Chondrocyte (in vitro differentiated cells): ENCODE data around the gene LYPLA2. TPM values are rescaled to one million over a fixed set of nuclear protein-coding genes. Genes with fewer than 3 reads are reported as not detected.

Experiments
- DNase-seq: peaks from one replicate; pipeline ENCODE4 v3.0.0; 2021; ENCODE audit warnings: mixed read lengths, low spot score
- H3K27ac Mint-ChIP-seq: one replicate; pipeline ENCODE4 v1.8.0; 2021; ENCODE audit warnings: mild to moderate bottlenecking, moderate library complexity, mixed read lengths; ENCODE audit not compliant: unreplicated experiment
- H3K27me3 Mint-ChIP-seq: 2 replicates; pipeline ENCODE4 v1.8.0; 2021; ENCODE audit warnings: low read depth, mixed read lengths
- H3K36me3 Mint-ChIP-seq: 2 replicates; pipeline ENCODE4 v1.8.0; 2021; ENCODE audit warnings: low read depth, mixed read lengths
- H3K4me1 Mint-ChIP-seq: 2 replicates; pipeline ENCODE4 v1.8.0; 2021; ENCODE audit warnings: low read depth, mild to moderate bottlenecking, mixed read lengths
- H3K4me3 Mint-ChIP-seq: one replicate; pipeline ENCODE4 v1.8.0; 2021; ENCODE audit warnings: mild to moderate bottlenecking, moderate library complexity, mixed read lengths; ENCODE audit not compliant: unreplicated experiment
- H3K9me3 Mint-ChIP-seq: 2 replicates; pipeline ENCODE4 v1.8.0; 2021; ENCODE audit warnings: low read depth, mixed read lengths
- long read RNA-seq: library from polyadenylated mRNA; stranded (forward); transcript quantifications from one replicate; pipeline ENCODE4 v2.0.0, GENCODE V29; 2021
- total RNA-seq: library from RNA; stranded (reverse); gene quantifications from 3 replicates; pipeline ENCODE4 v1.2.1, GENCODE V29; 2021
- TF ChIP-seq, protein P1 (sequence below): fragments of 200-600 bp; sonication (generic); IDR thresholded peaks from 2 replicates; pipeline ENCODE4 v1.5.0; 2021; ENCODE audit warnings: antibody characterized with exemption, mild to moderate bottlenecking, moderate library complexity

Gene LYPLA2
- 39.8 to 43.0 TPM (median 40.4 TPM) in 3 replicates for total RNA-seq
- long read RNA-seq, transcript LYPLA2-205 (10 exons, 1,810 nt) = major isoform, 63 of 98 reads
- long read RNA-seq, partial matches to known transcripts = 23 of 98 reads
- long read RNA-seq, other reads (novel, unspliced or antisense) = 11 of 98 reads

DNA sequence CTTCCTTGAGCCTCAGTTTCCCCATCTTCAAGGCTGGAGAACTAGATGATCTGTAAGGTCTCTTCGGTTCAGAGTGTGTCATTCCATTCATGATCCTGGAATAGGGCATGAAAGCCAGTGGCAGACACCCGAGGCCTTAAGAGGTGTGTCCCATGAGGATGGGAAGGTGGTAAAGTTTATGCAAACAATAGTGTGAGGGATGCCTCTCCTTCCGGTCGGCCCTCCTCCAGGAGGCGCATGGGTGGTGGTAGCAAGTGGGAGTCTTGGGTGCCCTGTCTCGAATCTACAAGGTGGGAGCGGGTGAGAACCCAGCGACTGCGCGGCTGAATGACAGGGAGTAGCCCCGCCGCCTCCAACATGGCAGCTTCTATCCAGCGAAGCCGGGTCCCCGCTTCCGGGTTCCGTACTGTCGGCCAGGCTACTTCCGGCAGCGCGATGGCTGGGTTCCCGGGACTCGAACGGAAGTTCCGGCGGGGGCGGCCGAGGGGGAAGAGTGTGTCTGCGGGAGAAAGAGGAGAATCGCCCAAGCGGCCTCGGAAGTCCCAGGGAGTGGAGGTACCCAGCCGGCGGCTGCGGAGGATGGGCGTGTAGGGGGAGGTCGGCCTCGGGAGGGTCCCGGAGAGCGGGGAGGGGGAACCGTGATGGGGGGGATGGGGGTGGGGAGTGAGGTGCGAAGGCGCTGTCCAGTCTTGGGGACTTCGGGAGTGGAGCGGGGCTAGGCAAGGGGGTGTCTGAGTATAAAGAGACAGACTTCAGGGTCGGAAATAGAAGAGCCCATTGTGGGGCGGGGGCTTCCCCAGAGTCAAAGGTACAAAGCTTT, at the start of gene LYPLA2:
Gene LYPLA2, plus strand, starts transcription at position 450 of the 820 bp plus-strand sequence. CDS start 1,538 bp downstream, outside the sequence.
- no peaks in the 10 kb centered on the region for H3K9me3 Mint-ChIP-seq
- peaks cover 17% of the 10 kb centered on the region for H3K36me3 Mint-ChIP-seq
- TF ChIP-seq, protein P1, sequence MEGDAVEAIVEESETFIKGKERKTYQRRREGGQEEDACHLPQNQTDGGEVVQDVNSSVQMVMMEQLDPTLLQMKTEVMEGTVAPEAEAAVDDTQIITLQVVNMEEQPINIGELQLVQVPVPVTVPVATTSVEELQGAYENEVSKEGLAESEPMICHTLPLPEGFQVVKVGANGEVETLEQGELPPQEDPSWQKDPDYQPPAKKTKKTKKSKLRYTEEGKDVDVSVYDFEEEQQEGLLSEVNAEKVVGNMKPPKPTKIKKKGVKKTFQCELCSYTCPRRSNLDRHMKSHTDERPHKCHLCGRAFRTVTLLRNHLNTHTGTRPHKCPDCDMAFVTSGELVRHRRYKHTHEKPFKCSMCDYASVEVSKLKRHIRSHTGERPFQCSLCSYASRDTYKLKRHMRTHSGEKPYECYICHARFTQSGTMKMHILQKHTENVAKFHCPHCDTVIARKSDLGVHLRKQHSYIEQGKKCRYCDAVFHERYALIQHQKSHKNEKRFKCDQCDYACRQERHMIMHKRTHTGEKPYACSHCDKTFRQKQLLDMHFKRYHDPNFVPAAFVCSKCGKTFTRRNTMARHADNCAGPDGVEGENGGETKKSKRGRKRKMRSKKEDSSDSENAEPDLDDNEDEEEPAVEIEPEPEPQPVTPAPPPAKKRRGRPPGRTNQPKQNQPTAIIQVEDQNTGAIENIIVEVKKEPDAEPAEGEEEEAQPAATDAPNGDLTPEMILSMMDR = no peak
- H3K4me3 Mint-ChIP-seq = peak within 1 kb of the TSS; percentile 99
- no peaks in the 10 kb centered on the region for H3K27me3 Mint-ChIP-seq
- H3K4me1 Mint-ChIP-seq = peaks cover 37% of the 10 kb centered on the region
- peak; percentile 98 for DNase-seq
- peak within 1 kb of the TSS; percentile 97 for H3K27ac Mint-ChIP-seq

DNA sequence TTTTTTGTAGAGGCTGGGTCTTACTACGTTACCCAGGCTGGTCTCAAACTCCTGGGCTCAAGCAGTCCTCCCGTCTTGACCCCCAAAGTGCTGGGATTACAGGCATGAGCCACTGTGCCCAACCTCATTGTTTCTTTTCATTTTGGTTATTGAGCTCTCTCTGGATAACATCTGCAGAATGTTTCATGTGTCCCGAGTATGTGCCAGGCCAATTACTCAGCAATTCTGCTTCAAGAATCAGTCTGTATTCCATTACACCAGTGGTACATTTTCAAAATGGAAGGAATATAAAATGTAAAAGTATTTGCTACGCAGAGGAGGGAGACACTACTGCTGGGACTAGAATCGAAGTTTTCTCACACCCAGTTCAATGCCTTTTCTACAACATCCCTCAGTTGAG, 49.3 kb upstream of the LYPLA2 start:
- DNase-seq = no peak
- Mint-ChIP-seq H3K9me3 (no peaks in the 10 kb centered on the region), H3K36me3 (peaks cover 1% of the 10 kb centered on the region), H3K27me3 (no peaks in the 10 kb centered on the region), H3K4me3 (no peak overlapping the region), H3K4me1 (peaks cover 28% of the 10 kb centered on the region), H3K27ac (no peak overlapping the region)
- TF ChIP-seq, protein P1 = no peak

DNA sequence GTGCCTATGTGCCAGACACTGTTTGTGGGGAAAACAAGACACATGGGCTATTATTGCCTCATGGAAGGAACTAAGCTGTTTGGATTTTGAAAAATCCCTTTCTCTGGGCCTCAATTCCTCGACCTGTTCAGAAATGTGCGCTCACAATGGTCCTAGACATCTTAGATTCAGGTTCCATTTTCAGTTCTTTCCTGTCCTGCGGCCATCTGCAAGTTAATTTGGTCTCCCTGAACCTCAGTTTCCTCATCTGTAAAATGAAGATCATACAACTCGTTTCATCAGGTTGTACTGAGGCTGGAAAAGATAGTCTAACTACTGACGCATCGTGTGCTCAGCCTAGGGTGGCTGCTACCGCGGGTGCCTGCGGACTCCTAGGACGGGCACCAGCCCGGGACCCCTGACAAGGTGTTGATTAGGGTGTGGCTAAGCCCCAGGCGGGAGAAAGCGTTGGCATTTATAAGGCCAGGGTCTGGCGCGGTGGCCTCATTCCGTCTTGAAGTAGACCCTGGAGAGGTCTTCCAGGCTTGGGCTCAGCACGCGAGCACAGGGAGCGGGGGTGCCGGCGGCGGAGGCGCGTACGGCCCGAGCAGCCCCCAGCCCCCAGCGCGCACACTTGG, 48.2 kb upstream of the LYPLA2 start:
- peaks cover 40% of the 10 kb centered on the region for H3K4me1 Mint-ChIP-seq
- peak overlapping the region; percentile 86 for H3K27ac Mint-ChIP-seq
- H3K36me3 Mint-ChIP-seq = peaks cover 1% of the 10 kb centered on the region

DNA sequence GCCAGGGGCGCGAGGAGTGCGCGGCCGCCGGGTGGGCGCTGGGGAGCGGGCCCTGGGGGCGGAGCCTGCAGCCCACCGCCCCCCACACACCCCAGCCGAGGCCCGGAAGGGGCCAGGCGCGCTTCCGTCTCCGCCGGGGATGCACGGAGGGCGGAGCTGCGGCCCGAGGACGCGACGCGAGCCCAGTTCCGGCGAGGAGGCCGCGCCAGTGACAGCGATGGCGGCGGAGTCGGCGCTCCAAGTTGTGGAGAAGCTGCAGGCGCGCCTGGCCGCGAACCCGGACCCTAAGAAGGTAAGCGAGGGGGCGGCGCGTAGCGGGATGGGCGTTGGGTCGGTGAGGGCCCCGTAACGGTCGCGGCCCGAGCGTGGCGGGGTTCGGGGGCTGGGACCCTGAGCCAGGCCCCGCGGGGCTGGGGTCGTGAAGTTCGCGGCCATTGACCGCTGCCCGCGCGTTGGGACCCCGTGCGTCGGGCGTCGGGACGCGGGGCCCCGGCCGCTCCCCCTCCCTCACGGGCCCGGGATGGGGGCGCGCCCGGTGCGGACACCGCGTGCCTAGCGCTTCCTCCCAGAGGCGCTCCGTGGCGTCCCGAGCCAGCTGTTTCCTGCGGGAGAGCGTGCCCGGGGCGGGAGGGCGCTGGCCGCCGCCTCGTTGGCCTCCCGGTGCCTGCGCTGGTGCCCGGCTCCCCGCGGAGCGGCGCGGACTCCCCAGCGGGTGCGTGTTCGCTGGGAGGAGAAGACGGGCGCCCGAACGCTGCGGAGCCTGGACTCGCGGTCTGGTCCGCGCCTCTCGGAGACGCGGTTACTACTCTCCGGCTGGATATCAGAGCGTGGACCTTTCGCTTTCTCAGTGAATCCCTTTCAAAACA, 47.4 kb upstream of the LYPLA2 start, which contains the start of gene ELOA:
Gene ELOA, plus strand, starts transcription at position 185 of the 866 bp plus-strand sequence. Its CDS starts 33 bp downstream, at position 218.
- H3K36me3 Mint-ChIP-seq = peaks cover 1% of the 10 kb centered on the region

More for the DNA sequence above, 48.2 kb upstream of the LYPLA2 start:
- Mint-ChIP-seq H3K4me3 (peak overlapping the region; percentile 86), H3K27me3 (no peaks in the 10 kb centered on the region), H3K9me3 (no peaks in the 10 kb centered on the region)
- DNase-seq = peak; percentile 93
- TF ChIP-seq, protein P1 = no peak

More for the DNA sequence above, 47.4 kb upstream of the LYPLA2 start, which contains the start of gene ELOA:
- H3K4me3 Mint-ChIP-seq = peak within 1 kb of the TSS; percentile 89
- H3K27me3 Mint-ChIP-seq = no peaks in the 10 kb centered on the region
- peaks cover 42% of the 10 kb centered on the region for H3K4me1 Mint-ChIP-seq
- no peaks in the 10 kb centered on the region for H3K9me3 Mint-ChIP-seq
- TF ChIP-seq, protein P1 = no peak
- DNase-seq = no peak
- H3K27ac Mint-ChIP-seq = peak within 1 kb of the TSS; percentile 95
